Measurements from ENCODE around the gene NDUFB7.
A peak's percentile ranks its signal among the peaks of the same experiment; 100 is the strongest.

DNA sequence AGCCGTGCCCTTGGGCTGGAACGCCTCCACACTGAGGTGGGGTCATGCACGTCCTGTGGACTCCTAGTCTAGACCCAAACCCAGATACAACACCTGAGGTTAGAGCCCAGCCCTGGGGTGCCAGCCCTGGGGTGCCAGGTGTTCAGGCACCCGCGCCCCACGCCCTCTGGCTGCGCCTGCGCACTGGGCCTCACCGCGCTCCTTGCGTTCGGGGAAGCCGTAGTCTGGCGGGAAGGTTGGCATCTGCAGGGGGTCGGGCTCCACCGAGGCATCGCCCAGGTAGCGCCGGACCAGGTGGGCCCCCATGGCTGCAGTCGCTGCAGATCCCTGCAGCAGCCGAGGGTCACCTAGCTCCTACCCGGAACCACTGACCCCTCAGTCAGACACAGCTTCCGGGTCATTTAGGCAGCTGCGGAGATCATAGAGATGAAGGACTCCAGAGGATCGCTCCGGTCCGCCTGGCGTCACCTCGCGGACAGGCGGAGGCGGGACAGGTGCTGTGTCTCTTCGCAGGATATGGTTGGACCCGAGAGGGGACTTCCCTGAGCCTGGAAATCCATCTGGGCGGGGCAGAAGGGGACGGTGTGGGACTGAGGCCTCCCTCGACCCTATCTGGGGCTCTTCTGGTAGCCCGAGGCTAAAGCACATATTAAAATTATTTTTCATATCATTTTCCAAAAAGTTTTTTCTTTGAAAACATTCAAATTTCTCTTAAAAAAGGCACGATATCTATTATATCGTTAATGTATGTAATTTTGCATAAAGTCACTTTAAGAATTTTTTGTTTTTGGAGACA lies at the start of gene NDUFB7:
- TF ChIP-seq, protein P1, sequence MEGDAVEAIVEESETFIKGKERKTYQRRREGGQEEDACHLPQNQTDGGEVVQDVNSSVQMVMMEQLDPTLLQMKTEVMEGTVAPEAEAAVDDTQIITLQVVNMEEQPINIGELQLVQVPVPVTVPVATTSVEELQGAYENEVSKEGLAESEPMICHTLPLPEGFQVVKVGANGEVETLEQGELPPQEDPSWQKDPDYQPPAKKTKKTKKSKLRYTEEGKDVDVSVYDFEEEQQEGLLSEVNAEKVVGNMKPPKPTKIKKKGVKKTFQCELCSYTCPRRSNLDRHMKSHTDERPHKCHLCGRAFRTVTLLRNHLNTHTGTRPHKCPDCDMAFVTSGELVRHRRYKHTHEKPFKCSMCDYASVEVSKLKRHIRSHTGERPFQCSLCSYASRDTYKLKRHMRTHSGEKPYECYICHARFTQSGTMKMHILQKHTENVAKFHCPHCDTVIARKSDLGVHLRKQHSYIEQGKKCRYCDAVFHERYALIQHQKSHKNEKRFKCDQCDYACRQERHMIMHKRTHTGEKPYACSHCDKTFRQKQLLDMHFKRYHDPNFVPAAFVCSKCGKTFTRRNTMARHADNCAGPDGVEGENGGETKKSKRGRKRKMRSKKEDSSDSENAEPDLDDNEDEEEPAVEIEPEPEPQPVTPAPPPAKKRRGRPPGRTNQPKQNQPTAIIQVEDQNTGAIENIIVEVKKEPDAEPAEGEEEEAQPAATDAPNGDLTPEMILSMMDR (IDR thresholded peaks at IDR 0.05), result peak in 3 of 4 experiments; percentile 54 to 76 (median 60)
- peak; percentile 59 to 60 for TF ChIP-seq POLR2A (IDR thresholded peaks at IDR 0.05)
- TF ChIP-seq POLR2AphosphoS5 (IDR thresholded peaks at IDR 0.05), result peak; percentile 61 to 92 (median 87)
- TF ChIP-seq EP300 (IDR thresholded peaks at IDR 0.05), result no peak
